A673 (cell line): ENCODE results near the gene GRIN2C. TPM values are rescaled to one million over a fixed set of nuclear protein-coding genes. Genes with fewer than 3 reads are reported as not detected.
A peak's percentile ranks its signal among the peaks of the same experiment; 100 is the strongest.

Experiments used
- BruUV-seq: library from RNA; stranded (reverse); fragments of 400-500 nt; replicated peaks from 2 replicates; lab custom pipeline; 2021; lab: Mats Ljungman, UMichigan
- CTCF ChIA-PET: fragments of 300-600 bp; sonication (Branson Sonifier 250); formaldehyde crosslinking; loops from one replicate; lab custom pipeline; 2022; ENCODE audit warnings: antibody characterized with exemption; lab: Charles Lee
- POLR2A ChIA-PET: fragments of 300-600 bp; sonication (Branson Sonifier 250); formaldehyde crosslinking; loops from one replicate; lab custom pipeline; 2022; ENCODE audit warnings: antibody characterized with exemption; ENCODE audit not compliant: low non-redundant PET; lab: Charles Lee
- DNase-seq: peaks from one replicate; pipeline ENCODE4 v3.0.0-alpha.2; 2015; ENCODE audit warnings: low spot score
- H3K27ac ChIP-seq: fragments of 200-600 bp; sonication (generic); 2 replicates; pipeline ENCODE4 v1.5.1; 2016; ENCODE audit warnings: mixed run types, low read depth, mild to moderate bottlenecking, mixed read lengths, antibody characterized with exemption, low read length; ENCODE audit not compliant: poor library complexity, severe bottlenecking
- H3K27me3 ChIP-seq: fragments of 200-600 bp; sonication (generic); replicated peaks from 2 replicates; pipeline ENCODE4 v1.6.1; 2017; ENCODE audit warnings: mixed run types, low read depth, mild to moderate bottlenecking, mixed read lengths, antibody characterized with exemption, low read length; ENCODE audit not compliant: insufficient read depth, poor library complexity
- H3K36me3 ChIP-seq: fragments of 200-600 bp; sonication (generic); 2 replicates; pipeline ENCODE4 v1.6.1; 2016; ENCODE audit warnings: mixed run types, mild to moderate bottlenecking, mixed read lengths, antibody characterized with exemption, low read length; ENCODE audit not compliant: insufficient read depth, poor library complexity, severe bottlenecking
- H3K4me1 ChIP-seq: fragments of 200-600 bp; sonication (generic); 2 replicates; pipeline ENCODE4 v1.6.1; 2017; ENCODE audit warnings: mixed run types, mild to moderate bottlenecking, mixed read lengths, antibody characterized with exemption, low read length; ENCODE audit not compliant: insufficient read depth, poor library complexity, severe bottlenecking
- H3K4me3 ChIP-seq: fragments of 200-600 bp; sonication (generic); 2 replicates; pipeline ENCODE4 v1.5.1; 2016; ENCODE audit warnings: low read depth, mixed run types, mild to moderate bottlenecking, mixed read lengths, low read length; ENCODE audit not compliant: poor library complexity, severe bottlenecking
- H3K9me3 ChIP-seq: fragments of 200-600 bp; sonication (generic); 2 replicates; pipeline ENCODE4 v1.6.1; 2016; ENCODE audit warnings: mixed run types, low read depth, mild to moderate bottlenecking, mixed read lengths, antibody characterized with exemption, low read length; ENCODE audit not compliant: poor library complexity, severe bottlenecking
- EZH2 ChIP-seq: fragments of 200-600 bp; sonication (generic); IDR thresholded peaks from 2 replicates; pipeline ENCODE4 v1.6.1; 2017; ENCODE audit warnings: borderline replicate concordance, low read depth, mild to moderate bottlenecking, mixed read lengths, antibody characterized with exemption, low read length; ENCODE audit not compliant: poor library complexity, severe bottlenecking
- intact Hi-C: fragments of 100-400 bp; cut with micrococcal nuclease; formaldehyde crosslinking; loops from one replicate; pipeline ENCODE4 v1.10.0; 2022; ENCODE audit not compliant: unreplicated experiment
- total RNA-seq: library from RNA; stranded (reverse); gene quantifications from 2 replicates; pipeline ENCODE4 v1.2.3, GENCODE V29; 2021
- TF ChIP-seq, protein P1 (sequence below): fragments of 300-800, 200-600 bp; sonication (generic); conservative IDR thresholded peaks from 2 replicates; pipeline ENCODE4 v1.5.1; 2017; ENCODE audit warnings: low read depth, mild to moderate bottlenecking, antibody characterized with exemption, low read length, moderate library complexity, mixed read lengths

Gene GRIN2C
- total RNA-seq, 1 experiment from 2014 or later = 0.09 TPM

DNA sequence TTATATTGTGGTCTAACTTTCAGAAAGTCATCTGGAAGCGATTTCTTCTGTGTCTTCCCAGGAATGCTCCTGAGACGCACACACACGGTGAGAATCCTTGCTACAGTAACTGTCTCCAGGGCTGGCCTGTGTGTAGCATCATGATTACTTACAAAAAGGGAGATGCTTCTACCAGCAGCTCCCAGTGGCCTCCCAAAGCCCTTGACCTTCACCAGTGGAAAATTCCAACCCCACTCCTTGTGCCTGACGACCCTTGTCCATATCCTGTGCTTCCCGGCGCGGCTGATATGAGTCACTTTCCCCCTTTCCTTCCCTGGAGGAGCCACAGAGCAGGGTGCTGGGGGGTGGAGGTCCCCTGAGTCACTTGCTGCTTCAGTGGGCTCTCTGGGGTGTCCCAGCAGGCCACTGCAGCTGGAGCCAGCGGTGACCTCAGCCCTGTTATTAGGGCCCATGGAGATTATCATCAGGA lies 61.4 kb downstream of the GRIN2C start:
- peak; percentile 26 for DNase-seq
- intact Hi-C loops = no loop called here
- ChIA-PET CTCF (no interaction called here), POLR2A (no interaction called here)
- H3K27ac ChIP-seq = peak overlapping the region; percentile 23
- no peaks in the 10 kb centered on the region for H3K4me1 ChIP-seq
- H3K27me3 ChIP-seq = no peaks in the 10 kb centered on the region
- H3K9me3 ChIP-seq = no peaks in the 10 kb centered on the region
- peaks cover 24% of the 10 kb centered on the region for H3K36me3 ChIP-seq
- no peak overlapping the region for H3K4me3 ChIP-seq
- no peak for TF ChIP-seq EZH2
- TF ChIP-seq, protein P1, sequence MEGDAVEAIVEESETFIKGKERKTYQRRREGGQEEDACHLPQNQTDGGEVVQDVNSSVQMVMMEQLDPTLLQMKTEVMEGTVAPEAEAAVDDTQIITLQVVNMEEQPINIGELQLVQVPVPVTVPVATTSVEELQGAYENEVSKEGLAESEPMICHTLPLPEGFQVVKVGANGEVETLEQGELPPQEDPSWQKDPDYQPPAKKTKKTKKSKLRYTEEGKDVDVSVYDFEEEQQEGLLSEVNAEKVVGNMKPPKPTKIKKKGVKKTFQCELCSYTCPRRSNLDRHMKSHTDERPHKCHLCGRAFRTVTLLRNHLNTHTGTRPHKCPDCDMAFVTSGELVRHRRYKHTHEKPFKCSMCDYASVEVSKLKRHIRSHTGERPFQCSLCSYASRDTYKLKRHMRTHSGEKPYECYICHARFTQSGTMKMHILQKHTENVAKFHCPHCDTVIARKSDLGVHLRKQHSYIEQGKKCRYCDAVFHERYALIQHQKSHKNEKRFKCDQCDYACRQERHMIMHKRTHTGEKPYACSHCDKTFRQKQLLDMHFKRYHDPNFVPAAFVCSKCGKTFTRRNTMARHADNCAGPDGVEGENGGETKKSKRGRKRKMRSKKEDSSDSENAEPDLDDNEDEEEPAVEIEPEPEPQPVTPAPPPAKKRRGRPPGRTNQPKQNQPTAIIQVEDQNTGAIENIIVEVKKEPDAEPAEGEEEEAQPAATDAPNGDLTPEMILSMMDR = no peak
- no TSS peak for BruUV-seq

DNA sequence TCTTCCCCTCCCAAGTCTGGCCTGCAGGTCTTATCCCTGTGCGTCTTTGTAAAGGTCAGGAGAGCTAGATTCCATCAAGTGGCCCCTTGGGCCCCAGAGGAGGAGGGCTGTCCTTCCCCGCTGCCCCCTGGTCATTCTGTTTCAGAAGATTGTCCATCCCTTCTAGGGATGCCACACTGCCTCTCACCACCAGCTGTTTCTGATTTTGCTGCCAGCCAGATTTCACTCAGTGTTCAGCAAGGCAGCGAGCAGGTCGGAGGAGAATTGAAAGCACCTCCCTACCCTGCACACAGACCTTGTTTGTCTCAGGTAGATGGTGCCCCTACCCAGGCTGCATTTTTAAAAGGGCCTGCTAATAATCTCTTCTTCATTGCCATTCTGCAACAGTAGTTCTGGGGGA lies 61.9 kb downstream of the GRIN2C start:
- no peaks in the 10 kb centered on the region for H3K9me3 ChIP-seq
- no peak for DNase-seq
- ChIA-PET CTCF (no interaction called here), POLR2A (no interaction called here)
- no peak overlapping the region for H3K4me3 ChIP-seq
- TF ChIP-seq, protein P1 = no peak
- no peak for TF ChIP-seq EZH2
- H3K4me1 ChIP-seq = no peaks in the 10 kb centered on the region
- intact Hi-C loops = no loop called here
- no peaks in the 10 kb centered on the region for H3K27me3 ChIP-seq
- no TSS peak for BruUV-seq
- no peak overlapping the region for H3K27ac ChIP-seq
- peaks cover 29% of the 10 kb centered on the region for H3K36me3 ChIP-seq

DNA sequence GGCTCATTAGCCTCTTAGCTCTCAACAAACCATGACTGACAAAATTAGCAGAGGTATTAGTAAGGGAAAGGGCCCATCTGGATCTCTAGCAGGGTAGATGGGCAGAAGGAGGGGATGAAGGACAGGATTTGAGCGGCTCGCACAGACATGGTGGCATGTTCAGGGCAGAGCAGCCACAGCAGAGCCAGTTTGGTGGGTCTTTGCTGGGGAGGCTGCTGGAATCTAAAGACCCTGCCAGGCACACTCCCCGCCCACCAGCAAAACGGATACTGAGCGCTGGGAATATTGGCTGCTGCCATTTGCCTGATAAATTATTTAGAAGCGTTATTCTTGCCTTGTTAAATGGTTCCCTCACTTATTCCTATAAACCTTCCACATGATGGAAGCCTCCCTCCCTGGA lies 62.8 kb downstream of the GRIN2C start:
- POLR2A ChIA-PET = no interaction called here
- CTCF ChIA-PET = interaction anchor here (0.6 kb wide), 1 partner anchor 51 kb away, joined by 7 read pairs; no protein-coding TSS in a partner anchor

More for the DNA sequence above, 62.8 kb downstream of the GRIN2C start:
- TF ChIP-seq EZH2 = no peak
- TF ChIP-seq, protein P1 = no peak
- Histone ChIP-seq H3K4me3 (no peak overlapping the region), H3K4me1 (no peaks in the 10 kb centered on the region), H3K27ac (no peak overlapping the region), H3K36me3 (peaks cover 29% of the 10 kb centered on the region), H3K9me3 (no peaks in the 10 kb centered on the region), H3K27me3 (no peaks in the 10 kb centered on the region)
- no peak for DNase-seq
- intact Hi-C loops = no loop called here
- BruUV-seq = no TSS peak
